ACHN (cell line): ENCODE data around the gene SLC37A4.
"Not testable (repeated sequence)": the region's sequence is repeated elsewhere in the genome, so short reads cannot be mapped to it uniquely, and the experiment has no call there.

Source experiments
- DNase-seq: peaks from one replicate; pipeline ENCODE4 v3.0.0-alpha.2; 2015
- in situ Hi-C: cut with HindIII; loops from 2 replicates; pipeline ENCODE4 v1.10.0; 2017; ENCODE audit warnings: low sequenced_read_pairs, low pct_ligation_motif_present, low pct_unique_long_range_greater_than_20kb

Gene SLC37A4

GRCh38 chr11:119024430-119025098 is 6.1 kb downstream of the SLC37A4 start:
- in situ Hi-C loops: no loop called here
- DNase-seq: no peak

GRCh38 chr11:119023741-119024140 is 6.9 kb downstream of the SLC37A4 start:
- no peak for DNase-seq
- in situ Hi-C loops: no loop called here

GRCh38 chr11:119021631-119022030 is 9.0 kb downstream of the SLC37A4 start:
- in situ Hi-C loops: no loop called here
- DNase-seq: no peak

GRCh38 chr11:119019996-119020395 is 10.7 kb downstream of the SLC37A4 start:
- in situ Hi-C loops: no loop called here
- DNase-seq: no peak

DNA sequence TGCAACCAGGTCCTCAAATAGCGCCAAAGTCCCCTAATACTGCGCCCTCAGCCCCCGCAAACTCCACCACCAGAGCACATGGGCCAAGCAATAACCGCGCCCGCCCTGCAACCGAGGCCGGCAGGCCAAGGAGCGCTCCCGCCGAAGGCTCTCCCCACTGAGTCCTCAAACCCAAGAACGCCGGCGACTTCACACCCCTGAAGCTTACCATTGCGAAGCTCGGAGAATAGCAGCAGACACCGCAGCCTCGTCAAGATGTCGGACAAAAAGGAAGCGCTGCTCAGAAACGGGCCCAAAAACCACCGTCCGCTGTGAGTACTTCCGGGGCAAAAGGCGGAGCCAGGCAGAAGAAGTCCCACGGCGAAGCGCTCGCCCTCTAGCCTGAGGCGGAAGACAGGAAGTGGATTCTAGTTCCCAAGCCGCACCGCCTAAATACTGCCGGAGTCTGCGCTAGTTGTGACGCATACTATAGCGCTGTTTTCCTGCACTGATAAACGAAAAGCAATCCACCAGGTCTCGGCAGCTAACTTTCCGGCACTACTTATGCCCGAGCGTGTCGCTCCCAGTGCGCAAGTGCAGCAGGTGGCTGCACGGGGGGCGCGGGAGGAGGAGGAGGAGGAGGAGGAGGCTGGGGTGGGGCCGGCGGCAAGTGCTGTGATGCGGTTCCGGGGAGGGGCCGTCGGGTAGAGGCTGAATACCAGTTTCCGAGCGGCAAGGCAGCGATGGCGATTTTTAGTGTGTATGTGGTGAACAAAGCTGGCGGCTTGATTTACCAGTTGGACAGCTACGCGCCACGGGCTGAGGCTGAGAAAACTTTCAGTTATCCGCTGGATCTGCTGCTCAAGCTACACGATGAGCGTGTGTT is 12.4 kb downstream of the SLC37A4 start, which contains the start of the genes RPS25 and TRAPPC4:
Gene RPS25, minus strand, starts transcription at position 270 of the 865 bp plus-strand sequence. Its CDS starts 59 bp downstream, at position 211.
Gene TRAPPC4, plus strand, starts transcription at position 693 of the 865 bp plus-strand sequence. Its CDS starts 30 bp downstream, at position 723.
- in situ Hi-C loops: no loop called here
- DNase-seq: peak; percentile 94

- DNase-seq, in situ Hi-C loops: not testable (repeated sequence)
Observed at GRCh38 chr11:119017377-119017776, 13.3 kb downstream of the SLC37A4 start.

- in situ Hi-C loops: no loop called here
- DNase-seq: no peak
Observed at GRCh38 chr11:119016216-119017009, 14.3 kb downstream of the SLC37A4 start.

GRCh38 chr11:119015054-119015611 is 15.5 kb downstream of the SLC37A4 start:
- in situ Hi-C loops: no loop called here
- DNase-seq: no peak

GRCh38 chr11:119014209-119014924 is 16.3 kb downstream of the SLC37A4 start:
- in situ Hi-C loops: no loop called here
- DNase-seq: no peak

GRCh38 chr11:119012629-119013170 is 18.0 kb downstream of the SLC37A4 start:
- in situ Hi-C loops: no loop called here
- DNase-seq: no peak

DNA sequence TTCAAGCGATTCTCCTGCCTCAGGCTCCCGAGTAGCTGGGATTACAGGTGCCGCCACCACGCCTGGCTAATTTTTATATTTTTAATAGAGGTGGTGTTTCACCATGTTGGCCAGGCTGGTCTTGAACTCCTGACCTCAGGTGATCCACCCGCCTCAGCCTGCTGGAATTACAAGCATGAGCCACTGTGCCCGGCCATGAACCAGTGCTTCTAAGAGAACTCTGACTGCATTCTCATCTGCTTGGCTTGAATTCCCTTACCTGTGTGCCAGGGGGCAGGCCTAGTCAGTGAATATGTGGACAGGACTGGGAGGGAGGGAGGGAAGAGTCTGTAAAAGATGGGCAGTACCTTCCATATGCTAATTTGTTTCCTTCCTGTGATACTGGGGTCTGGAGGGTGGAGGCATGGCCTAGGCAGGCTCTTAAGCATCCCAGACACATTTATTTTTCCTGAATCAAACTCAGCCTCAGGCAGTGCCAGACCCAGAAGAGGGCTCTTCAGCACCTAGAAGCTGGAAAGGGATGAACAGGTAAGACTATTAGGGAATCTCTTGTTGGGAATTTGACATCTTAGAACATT is 19.1 kb downstream of the SLC37A4 start:
- in situ Hi-C loops: no loop called here
- no peak for DNase-seq

GRCh38 chr11:119006656-119007055 is 24.0 kb downstream of the SLC37A4 start:
- in situ Hi-C loops: no loop called here
- no peak for DNase-seq

- in situ Hi-C loops: no loop called here
- DNase-seq: no peak
Observed at GRCh38 chr11:119000906-119001305, 29.8 kb downstream of the SLC37A4 start.

GRCh38 chr11:118998822-118999221 is 31.9 kb downstream of the SLC37A4 start:
- DNase-seq: peak; percentile 87
- in situ Hi-C loops: no loop called here

- in situ Hi-C loops: no loop called here
- DNase-seq: no peak
Observed at GRCh38 chr11:118998388-118998717, 32.3 kb downstream of the SLC37A4 start.

DNA sequence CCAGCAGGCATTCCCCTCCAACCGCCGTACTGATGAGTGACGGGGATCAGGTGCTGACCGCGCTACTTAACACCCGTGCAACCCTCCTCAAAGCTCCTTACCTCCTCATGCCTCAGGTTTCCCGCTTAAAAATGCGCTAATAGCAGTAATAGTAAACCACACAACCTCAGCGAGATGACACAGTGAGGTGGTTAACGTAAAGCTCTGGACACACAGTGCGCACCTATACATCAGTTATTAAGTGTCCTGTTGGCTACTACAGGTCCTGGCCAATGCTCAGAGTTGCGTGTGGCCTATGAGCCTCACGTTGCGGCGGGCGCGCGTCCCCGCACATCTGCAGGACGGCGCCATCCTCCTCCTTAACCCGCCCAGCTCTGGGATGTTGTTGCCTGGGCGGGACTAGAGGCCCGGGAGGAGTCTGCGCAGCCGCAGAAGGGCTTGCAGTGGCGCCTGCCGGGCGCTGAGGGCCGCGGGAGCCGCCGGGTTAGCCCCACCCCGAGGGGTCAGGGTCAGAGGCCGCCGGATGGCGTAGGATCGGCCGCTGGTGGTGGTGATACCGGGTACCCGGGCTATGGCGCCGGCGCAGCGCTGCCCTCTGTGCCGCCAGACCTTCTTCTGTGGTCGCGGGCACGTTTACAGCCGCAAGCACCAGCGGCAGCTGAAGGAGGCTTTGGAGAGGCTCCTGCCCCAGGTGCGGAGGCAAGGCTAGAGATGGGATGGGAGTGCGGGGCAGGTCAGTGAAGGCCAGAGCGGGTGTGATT is 32.9 kb downstream of the SLC37A4 start, which contains the start of gene CENATAC:
Gene CENATAC, plus strand, starts transcription at position 512 of the 761 bp plus-strand sequence. Its CDS starts 60 bp downstream, at position 572.
- in situ Hi-C loops: no loop called here
- DNase-seq: peak; percentile 87
